CD4-positive, alpha-beta T cell (primary cell): ENCODE data around the gene HOXA7. TPM values are rescaled to one million over a fixed set of nuclear protein-coding genes. Genes with fewer than 3 reads are reported as not detected.

Experiments
- ATAC-seq: fragments of 200-7000 bp; cut with Tn5 transposase; one replicate; pipeline ENCODE4 v1.10.0; 2022; ENCODE audit warnings: mild to moderate bottlenecking; ENCODE audit not compliant: poor library complexity
- CTCF ChIA-PET: fragments of 350-600 bp; sonication (Branson Sonifier 250); formaldehyde crosslinking; loops from one replicate; lab custom pipeline; 2021; ENCODE audit warnings: antibody characterized with exemption, inconsistent platforms; lab: Charles Lee
- POLR2A ChIA-PET: fragments of 350-600 bp; sonication (Branson Sonifier 250); formaldehyde crosslinking; loops from one replicate; lab custom pipeline; 2021; ENCODE audit warnings: antibody characterized with exemption, inconsistent platforms; lab: Charles Lee
- DNase-seq, 14 experiments: peaks; one replicate each; pipeline ENCODE4 v3.0.0-alpha.2; 2013 to 2020; ENCODE audit warnings: mixed read lengths in 2 of 14
- H3K27ac ChIP-seq, 2 donors: one replicate each; pipeline versions ENCODE4 v1.5.1 to v1.7.0; 2013; ENCODE audit warnings: low read length in 2 of 2, low read depth in 1 of 2, mild to moderate bottlenecking in 1 of 2
- H3K27me3 ChIP-seq, 2 experiments: 1 replicate in 1 of 2; 2 replicates in 1 of 2; pipeline versions ENCODE4 v1.6.1 to v1.7.0; 2013; ENCODE audit warnings: low read length in 2 of 2, control low read depth in 1 of 2, mild to moderate bottlenecking in 1 of 2, moderate library complexity in 1 of 2; ENCODE audit not compliant: insufficient read depth in 2 of 2, control insufficient read depth in 1 of 2
- H3K36me3 ChIP-seq: one replicate; pipeline ENCODE4 v1.6.1; 2013; ENCODE audit warnings: low read length, control low read depth; ENCODE audit not compliant: insufficient read depth
- H3K4me1 ChIP-seq: one replicate; pipeline ENCODE4 v1.6.1; 2013; ENCODE audit warnings: low read length, control low read depth; ENCODE audit not compliant: insufficient read depth
- H3K4me3 ChIP-seq: one replicate; pipeline ENCODE4 v1.5.1; 2013; ENCODE audit warnings: mild to moderate bottlenecking, low read length, moderate library complexity
- H3K9me3 ChIP-seq, 2 experiments: 1 replicate in 1 of 2; 2 replicates in 1 of 2; pipeline versions ENCODE4 v1.6.1 to v1.7.0; 2013; ENCODE audit warnings: low read length in 2 of 2, mild to moderate bottlenecking in 2 of 2, control low read depth in 1 of 2, moderate library complexity in 1 of 2; ENCODE audit not compliant: control insufficient read depth in 1 of 2, insufficient read depth in 1 of 2
- H3K27ac Mint-ChIP-seq: one replicate; pipeline ENCODE4 v1.8.0; 2020; ENCODE audit warnings: mixed read lengths
- H3K27me3 Mint-ChIP-seq: one replicate; pipeline ENCODE4 v1.8.0; 2021; ENCODE audit warnings: mixed read lengths
- H3K36me3 Mint-ChIP-seq: one replicate; pipeline ENCODE4 v1.8.0; 2021; ENCODE audit warnings: low read depth, mixed read lengths
- H3K4me1 Mint-ChIP-seq: one replicate; pipeline ENCODE4 v1.8.0; 2021; ENCODE audit warnings: low read depth, mixed read lengths
- H3K4me3 Mint-ChIP-seq: one replicate; pipeline ENCODE4 v1.8.0; 2020; ENCODE audit warnings: mild to moderate bottlenecking, mixed read lengths
- H3K9me3 Mint-ChIP-seq: one replicate; pipeline ENCODE4 v1.8.0; 2020; ENCODE audit warnings: mixed read lengths
- CTCF ChIP-seq: fragments of 200-600 bp; IDR thresholded peaks from one replicate; pipeline ENCODE4 v1.8.0; 2022; ENCODE audit warnings: antibody characterized with exemption, mild to moderate bottlenecking
- intact Hi-C, 2 experiments: fragments of 100-400 bp; cut with DNase I in 1 of 2; cut with micrococcal nuclease in 1 of 2; formaldehyde crosslinking; loops; one replicate each; pipeline versions ENCODE4 v1.15.1 to v1.9.0; 2023 to 2025; cut with DNase I, micrococcal nuclease
- total RNA-seq, 174 experiments: library from RNA in 2 of 174; stranded (reverse) in 2 of 174; gene quantifications; one replicate each; pipeline ENCODE4 v1.2.3 and lab custom pipeline; 2021 to 2026

The HOXA7 gene
- total RNA-seq, 2 experiments from 2014 or later: not detected

DNA sequence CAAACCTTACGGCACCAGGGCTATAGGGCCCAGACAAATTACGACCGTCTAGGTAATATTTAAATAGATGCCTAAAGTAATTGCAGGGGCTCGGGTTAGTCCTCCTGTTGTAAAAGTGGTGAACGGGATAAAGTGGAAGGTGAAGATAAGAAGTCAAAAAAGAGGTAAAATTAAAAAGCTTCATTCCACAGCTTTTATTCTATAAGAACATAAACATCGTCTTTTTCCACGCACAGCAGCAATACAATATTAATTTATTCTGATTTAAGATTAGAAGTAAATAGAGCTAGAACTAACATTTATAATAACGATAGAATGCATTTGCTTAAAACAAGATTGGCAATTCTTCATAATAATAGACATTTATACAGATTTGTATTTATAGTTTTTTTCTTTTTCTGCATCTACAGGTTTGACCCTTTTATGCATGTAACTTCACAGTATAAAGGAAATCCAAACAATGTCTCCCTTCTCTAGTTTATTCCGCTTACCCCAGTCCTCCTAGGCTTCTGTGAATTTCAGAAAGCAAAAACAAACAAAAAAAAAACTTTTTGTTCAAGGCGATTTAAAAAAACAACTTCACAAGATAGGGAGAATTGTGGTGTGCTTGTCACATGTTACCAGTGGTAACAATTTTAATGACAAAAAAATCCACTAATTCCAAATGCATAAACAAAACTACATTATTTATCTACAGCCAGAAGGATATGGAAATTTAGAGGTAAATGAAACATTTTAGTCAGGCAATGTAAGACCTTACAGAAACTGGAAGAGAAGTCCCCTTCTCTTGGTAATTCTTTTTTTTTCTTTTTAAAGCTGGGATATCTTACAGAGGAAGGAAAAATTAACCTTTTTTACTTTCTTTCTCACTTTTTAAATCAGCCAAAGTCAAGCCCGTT, 14.2 kb upstream of the HOXA7 start:
- no peak for ATAC-seq
- peaks cover 58% of the 10 kb centered on the region for H3K4me1 Mint-ChIP-seq
- H3K9me3 Mint-ChIP-seq: no peaks in the 10 kb centered on the region
- ChIA-PET CTCF (interaction anchor here (0.9 to 2.2 kb wide), 7 partner anchors 9 to 1278 kb away, joined by 3 to 6 read pairs (median 3); partner anchors contain the start of genes HOXA11 and HOXA7), POLR2A (interaction anchor here (0.7 to 2.1 kb wide), 5 partner anchors 9 to 82 kb away, joined by 3 to 6 read pairs (median 3); no protein-coding TSS in a partner anchor)
- peaks cover 84% of the 10 kb centered on the region for H3K27me3 Mint-ChIP-seq
- Histone ChIP-seq H3K27me3 (peaks cover 87 to 100% of the 10 kb centered on the region in 2 experiments), H3K9me3 (peaks cover 5 to 74% of the 10 kb centered on the region in 2 experiments), H3K27ac (no peak overlapping the region), H3K36me3 (no peaks in the 10 kb centered on the region), H3K4me3 (no peak overlapping the region), H3K4me1 (peaks cover 75% of the 10 kb centered on the region)
- TF ChIP-seq CTCF: no peak
- peak overlapping the region; percentile 34 for H3K4me3 Mint-ChIP-seq
- H3K36me3 Mint-ChIP-seq: peaks cover 2% of the 10 kb centered on the region
- DNase-seq: no peak
- intact Hi-C loops: loop anchor here (2.0 kb wide), 2 partner anchors 14 to 1314 kb away; partner anchors contain the start of gene HOXA11 (in 1 of the 2)
- H3K27ac Mint-ChIP-seq: no peak overlapping the region

GRCh38 chr7:27169658-27170425, 13.4 kb upstream of the HOXA7 start:
- ChIA-PET POLR2A (interaction anchor here (1.0 to 2.1 kb wide), 4 partner anchors 9 to 81 kb away, joined by 3 to 6 read pairs (median 4); no protein-coding TSS in a partner anchor), CTCF (interaction anchor here (0.9 to 2.2 kb wide), 7 partner anchors 9 to 1277 kb away, joined by 3 to 6 read pairs (median 3); partner anchors contain the start of genes HOXA11 and HOXA7)
- Mint-ChIP-seq H3K9me3 (no peaks in the 10 kb centered on the region), H3K27ac (no peak overlapping the region), H3K4me1 (peaks cover 59% of the 10 kb centered on the region), H3K36me3 (peaks cover 4% of the 10 kb centered on the region), H3K4me3 (peak overlapping the region; percentile 45), H3K27me3 (peaks cover 81% of the 10 kb centered on the region)
- intact Hi-C loops: loop anchor here (2.0 to 10.0 kb wide), 7 partner anchors 15 to 1313 kb away; partner anchors contain the start of genes HOXA11 (in 1 of the 2) and SNX10 (in 1 of the 2)
- Histone ChIP-seq H3K4me3 (no peak overlapping the region), H3K27ac (no peak overlapping the region), H3K27me3 (peaks cover 87 to 100% of the 10 kb centered on the region in 2 experiments), H3K4me1 (peaks cover 83% of the 10 kb centered on the region), H3K36me3 (no peaks in the 10 kb centered on the region), H3K9me3 (peaks cover 5 to 75% of the 10 kb centered on the region in 2 experiments)
- ATAC-seq: no peak
- peak in 2 of 14 experiments; percentile 6 to 29 for DNase-seq
- no peak for TF ChIP-seq CTCF
